GM12874 (cell line): ENCODE results near the gene STX3.

Experiments
- TF ChIP-seq, protein P1 (sequence below): IDR thresholded peaks from 2 replicates; pipeline ENCODE4 v1.5.1; 2011; ENCODE audit warnings: low read depth, mild to moderate bottlenecking, control low read depth, low read length, moderate library complexity; ENCODE audit not compliant: insufficient read depth

Gene STX3

DNA sequence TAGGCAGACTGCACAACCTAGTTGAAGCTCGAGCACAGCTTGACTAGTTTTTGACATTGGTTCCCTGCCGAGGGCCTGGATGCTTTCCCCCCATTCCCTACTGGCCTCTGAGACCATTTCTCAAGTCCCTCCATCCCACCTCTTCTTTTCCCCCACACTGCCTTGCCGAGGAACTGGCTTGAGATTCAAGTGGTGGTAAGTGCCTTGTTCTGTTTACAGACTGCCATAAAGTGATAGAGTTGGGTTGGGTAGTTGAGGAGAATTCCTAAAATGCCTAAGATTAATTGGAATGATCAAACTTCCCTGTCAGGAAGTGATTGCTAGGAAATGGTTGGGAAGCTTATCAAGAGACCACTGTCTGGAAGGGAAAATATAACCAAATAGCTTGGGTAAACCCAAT, 39.2 kb downstream of the STX3 start:
- TF ChIP-seq, protein P1, sequence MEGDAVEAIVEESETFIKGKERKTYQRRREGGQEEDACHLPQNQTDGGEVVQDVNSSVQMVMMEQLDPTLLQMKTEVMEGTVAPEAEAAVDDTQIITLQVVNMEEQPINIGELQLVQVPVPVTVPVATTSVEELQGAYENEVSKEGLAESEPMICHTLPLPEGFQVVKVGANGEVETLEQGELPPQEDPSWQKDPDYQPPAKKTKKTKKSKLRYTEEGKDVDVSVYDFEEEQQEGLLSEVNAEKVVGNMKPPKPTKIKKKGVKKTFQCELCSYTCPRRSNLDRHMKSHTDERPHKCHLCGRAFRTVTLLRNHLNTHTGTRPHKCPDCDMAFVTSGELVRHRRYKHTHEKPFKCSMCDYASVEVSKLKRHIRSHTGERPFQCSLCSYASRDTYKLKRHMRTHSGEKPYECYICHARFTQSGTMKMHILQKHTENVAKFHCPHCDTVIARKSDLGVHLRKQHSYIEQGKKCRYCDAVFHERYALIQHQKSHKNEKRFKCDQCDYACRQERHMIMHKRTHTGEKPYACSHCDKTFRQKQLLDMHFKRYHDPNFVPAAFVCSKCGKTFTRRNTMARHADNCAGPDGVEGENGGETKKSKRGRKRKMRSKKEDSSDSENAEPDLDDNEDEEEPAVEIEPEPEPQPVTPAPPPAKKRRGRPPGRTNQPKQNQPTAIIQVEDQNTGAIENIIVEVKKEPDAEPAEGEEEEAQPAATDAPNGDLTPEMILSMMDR: no peak

DNA sequence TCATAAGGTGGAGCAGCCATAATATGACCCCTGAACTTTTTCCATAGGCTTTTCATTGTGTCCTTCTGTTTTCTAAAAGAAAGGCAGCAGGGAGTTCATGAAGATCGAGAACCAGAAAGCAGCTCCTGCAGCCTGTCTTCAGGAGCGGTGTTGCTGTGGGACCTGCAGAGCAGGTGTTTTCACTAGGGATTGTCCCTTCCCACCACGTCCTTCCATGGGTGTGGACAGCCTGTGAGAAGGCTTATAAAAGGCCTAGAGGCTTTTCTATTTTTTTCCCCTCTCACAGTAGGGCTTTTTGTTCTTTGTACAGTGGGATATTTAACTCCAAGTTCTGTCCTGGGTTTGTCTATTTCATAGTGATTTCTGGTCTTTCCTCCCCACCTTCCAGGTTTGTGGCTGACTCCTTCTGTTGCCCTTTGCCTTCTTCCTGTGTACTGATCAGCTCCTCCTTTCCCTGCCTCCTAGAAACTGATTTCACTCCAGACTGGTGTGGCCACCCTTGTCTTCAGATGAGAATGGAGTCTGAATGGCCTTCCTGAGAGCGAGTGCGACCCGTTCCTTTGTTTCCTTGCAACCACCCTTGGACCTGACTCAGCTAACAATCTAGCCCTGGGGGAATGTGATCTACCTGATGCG, 45.3 kb downstream of the STX3 start:
- TF ChIP-seq, protein P1: no peak

DNA sequence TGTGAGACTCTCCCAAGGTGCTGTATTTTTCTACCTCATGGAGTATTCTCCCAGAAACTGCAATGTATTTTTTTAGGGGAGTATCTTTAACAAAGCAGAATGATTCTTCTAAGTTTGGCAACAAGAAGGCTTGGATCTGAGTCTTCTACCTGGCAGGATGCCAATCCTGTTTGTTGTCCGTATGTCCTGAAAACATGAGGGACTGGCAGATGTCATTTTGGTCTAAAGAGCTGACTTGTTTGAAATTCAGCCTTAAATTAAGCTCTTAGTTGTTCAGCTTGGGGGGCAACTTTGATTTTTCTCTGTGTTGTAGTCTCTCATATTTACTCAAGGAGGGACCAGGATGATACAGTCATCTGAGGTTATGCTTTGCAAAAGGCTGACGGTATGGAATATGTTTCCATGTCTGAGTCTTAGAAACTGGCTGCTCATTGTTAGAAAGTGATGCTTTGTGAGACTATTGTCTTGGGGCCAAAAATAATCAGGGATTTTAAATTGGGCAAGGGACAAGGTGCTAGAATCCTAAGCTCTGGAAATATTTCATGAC, 46.1 kb downstream of the STX3 start:
- TF ChIP-seq, protein P1: no peak

DNA sequence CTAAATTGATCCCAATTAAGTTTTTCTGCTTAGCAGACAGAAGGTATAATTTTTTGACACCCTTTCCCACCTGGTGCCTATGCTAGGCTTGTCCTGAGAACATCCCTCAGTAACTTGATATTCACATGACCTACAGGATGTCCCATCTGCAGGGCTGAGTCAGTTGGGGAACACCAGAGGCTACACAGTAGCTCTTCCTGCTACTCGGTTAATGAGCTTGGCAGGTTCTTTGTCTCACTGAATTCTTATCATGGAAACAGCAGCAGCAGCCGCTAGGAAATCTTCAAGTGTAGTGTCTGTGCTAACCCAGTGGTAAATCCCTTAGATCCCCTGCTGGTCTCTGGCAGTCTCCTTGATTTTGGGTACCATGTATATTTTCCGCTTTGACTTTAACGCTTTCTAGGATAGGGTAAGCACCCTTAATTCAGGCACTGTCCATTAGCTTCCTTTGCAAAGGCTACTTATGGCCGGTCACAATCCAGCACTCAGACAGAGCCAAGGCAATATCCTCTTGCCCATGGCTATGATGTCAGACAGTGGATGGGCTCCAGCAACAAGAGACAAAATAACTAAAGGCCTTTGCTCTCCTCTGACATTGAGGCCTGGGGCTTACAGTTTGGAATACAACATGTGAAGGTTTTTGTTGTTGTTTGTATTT, 46.9 kb downstream of the STX3 start:
- TF ChIP-seq, protein P1: no peak

DNA sequence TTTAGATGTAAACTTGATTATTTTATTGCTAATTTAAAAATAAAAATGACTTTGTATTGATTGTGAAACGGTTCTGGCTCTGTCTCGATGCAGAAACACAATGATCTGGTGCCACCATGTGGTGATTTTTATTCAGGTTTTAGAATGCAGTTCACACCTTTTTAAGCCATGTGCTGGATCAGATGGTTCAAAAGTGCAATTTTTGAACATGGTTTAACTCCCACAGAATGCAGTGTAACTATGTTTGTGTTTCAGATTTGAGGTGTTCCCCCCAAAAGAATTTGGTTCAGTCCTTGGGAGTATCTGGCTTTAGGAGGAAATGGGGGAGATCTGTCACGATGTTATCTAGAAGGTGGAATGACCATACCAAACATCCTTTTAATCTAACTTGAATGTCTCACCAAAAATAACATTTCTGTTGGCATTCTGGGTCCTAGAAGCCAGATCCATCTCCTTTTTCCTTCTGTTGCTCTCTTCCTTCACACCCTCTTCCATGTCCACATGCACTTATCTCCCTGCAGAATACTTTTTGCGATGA, 47.5 kb downstream of the STX3 start:
- TF ChIP-seq, protein P1: peak; percentile 44; the same call in 1 of the 2 replicates

DNA sequence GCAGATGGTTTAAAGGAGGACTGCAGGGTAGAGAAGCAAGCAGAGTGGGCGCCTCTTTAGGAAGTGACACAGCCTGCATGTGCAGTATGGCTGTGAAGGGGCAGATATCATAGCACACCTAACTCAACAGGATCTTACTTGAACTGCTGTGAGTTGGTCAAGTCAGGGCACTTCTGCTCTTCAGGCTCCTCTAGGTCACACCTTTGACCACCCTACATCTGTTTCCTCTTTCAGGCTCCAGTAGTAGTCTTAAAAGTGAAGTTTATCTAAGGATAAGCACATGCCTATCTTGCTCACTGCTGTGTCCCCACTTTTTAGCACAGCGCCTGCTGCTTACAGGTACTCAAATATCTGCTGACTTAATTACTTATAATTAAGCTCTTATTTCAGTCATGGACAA, 48.9 kb downstream of the STX3 start:
- TF ChIP-seq, protein P1: no peak

DNA sequence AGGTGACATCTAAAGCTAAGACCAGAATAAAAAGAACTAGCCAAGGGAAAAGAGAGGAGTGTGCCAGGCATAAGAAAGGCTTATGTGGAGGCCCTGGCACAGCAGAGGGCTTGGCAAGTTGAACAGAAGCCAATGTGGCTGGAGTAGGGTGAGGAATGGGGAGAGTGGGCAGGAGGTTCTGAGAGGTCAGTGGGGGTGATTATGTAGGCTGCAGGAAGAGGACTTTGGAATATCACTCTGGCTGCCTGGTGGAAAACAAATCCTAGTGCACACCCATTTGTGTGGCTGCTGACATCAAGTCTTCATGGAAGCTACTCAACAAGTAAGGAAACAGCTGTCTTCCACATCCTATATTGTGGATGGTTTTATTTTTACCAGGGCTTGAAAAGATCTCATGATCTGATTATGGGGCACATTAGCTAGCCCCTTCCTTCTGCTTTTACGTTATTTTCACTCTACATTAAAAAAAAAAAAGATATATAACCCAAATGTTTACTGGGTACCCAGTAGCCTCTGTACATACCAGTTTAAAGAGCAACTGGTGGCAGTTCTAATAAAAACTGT, 52.0 kb downstream of the STX3 start:
- TF ChIP-seq, protein P1: no peak
